GM23338 (cell line): ENCODE results near the gene TNK2. TPM values are rescaled to one million over a fixed set of nuclear protein-coding genes. Genes with fewer than 3 reads are reported as not detected.

Experiments
- ATAC-seq: fragments of 200-7000 bp; cut with Tn5 transposase; 3 replicates; pipeline ENCODE4 v1.9.1; 2020
- DNase-seq: peaks from one replicate; pipeline ENCODE4 v3.0.0-alpha.2; 2015; ENCODE audit warnings: low spot score
- H2AFZ ChIP-seq: fragments of 200-600 bp; sonication (generic); 2 replicates; pipeline ENCODE4 v1.8.0; 2016; ENCODE audit warnings: antibody characterized with exemption, mild to moderate bottlenecking, moderate library complexity
- H3F3A ChIP-seq: fragments of 200-600 bp; sonication (generic); replicated peaks from 2 replicates; pipeline ENCODE4 v1.8.0; 2017; ENCODE audit warnings: antibody characterized with exemption, mixed run types, low read depth
- H3K27ac ChIP-seq: fragments of 200-600 bp; sonication (generic); 2 replicates; pipeline ENCODE4 v1.6.1; 2016; ENCODE audit warnings: low read depth
- H3K27me3 ChIP-seq: fragments of 200-600 bp; sonication (generic); 2 replicates; pipeline ENCODE4 v1.8.0; 2016; ENCODE audit warnings: mild to moderate bottlenecking, mixed run types, moderate library complexity; ENCODE audit not compliant: insufficient read depth
- H3K36me3 ChIP-seq: fragments of 200-600 bp; sonication (generic); 2 replicates; pipeline ENCODE4 v1.8.0; 2016; ENCODE audit warnings: mild to moderate bottlenecking; ENCODE audit not compliant: insufficient read depth
- H3K4me1 ChIP-seq: fragments of 200-600 bp; sonication (generic); 2 replicates; pipeline ENCODE4 v1.8.0; 2016; ENCODE audit warnings: mild to moderate bottlenecking, moderate library complexity; ENCODE audit not compliant: insufficient read depth
- H3K4me2 ChIP-seq: fragments of 200-600 bp; sonication (generic); 2 replicates; pipeline ENCODE4 v1.7.1; 2017; ENCODE audit warnings: mixed run types
- H3K4me3 ChIP-seq: fragments of 200-600 bp; sonication (generic); 2 replicates; pipeline ENCODE4 v1.6.1; 2016; ENCODE audit warnings: mixed run types
- H3K79me2 ChIP-seq: fragments of 200-600 bp; sonication (generic); replicated peaks from 2 replicates; pipeline ENCODE4 v1.8.0; 2017; ENCODE audit warnings: mild to moderate bottlenecking; ENCODE audit not compliant: insufficient read depth
- H3K9me2 ChIP-seq: fragments of 200-600 bp; sonication (generic); 2 replicates; pipeline ENCODE4 v1.8.0; 2017; ENCODE audit not compliant: insufficient read depth
- H4K20me1 ChIP-seq: fragments of 200-600 bp; sonication (generic); replicated peaks from 2 replicates; pipeline ENCODE4 v1.8.0; 2017; ENCODE audit warnings: mild to moderate bottlenecking; ENCODE audit not compliant: insufficient read depth
- H3K27ac Mint-ChIP-seq: 2 replicates; pipeline ENCODE4 v1.8.0; 2020; ENCODE audit warnings: inconsistent platforms, mild to moderate bottlenecking, moderate library complexity, mixed read lengths
- H3K27me3 Mint-ChIP-seq: 3 replicates; pipeline ENCODE4 v1.8.0; 2022; ENCODE audit warnings: low read depth, mild to moderate bottlenecking, moderate library complexity, mixed read lengths, inconsistent platforms; ENCODE audit not compliant: insufficient read depth, poor library complexity
- H3K36me3 Mint-ChIP-seq: 3 replicates; pipeline ENCODE4 v1.8.0; 2021; ENCODE audit warnings: low read depth, mild to moderate bottlenecking, inconsistent platforms, moderate library complexity, mixed read lengths
- H3K4me1 Mint-ChIP-seq: 3 replicates; pipeline ENCODE4 v1.8.0; 2020; ENCODE audit warnings: mild to moderate bottlenecking, inconsistent platforms, mixed read lengths
- H3K4me3 Mint-ChIP-seq: 3 replicates; pipeline ENCODE4 v1.8.0; 2021; ENCODE audit warnings: moderate library complexity, mild to moderate bottlenecking, inconsistent platforms, mixed read lengths
- H3K9me3 Mint-ChIP-seq: 3 replicates; pipeline ENCODE4 v1.8.0; 2020; ENCODE audit warnings: moderate library complexity, mild to moderate bottlenecking, inconsistent platforms, mixed read lengths
- CREB1 ChIP-seq: fragments of 250-450 bp; sonication (Bioruptor Pico); IDR thresholded peaks from 2 replicates; pipeline ENCODE4 v1.5.0; 2020; ENCODE audit warnings: low read depth, mild to moderate bottlenecking, moderate library complexity
- EZH2 ChIP-seq: fragments of 200-600 bp; sonication (generic); IDR thresholded peaks from one replicate; pipeline ENCODE4 v1.8.0; 2017; ENCODE audit warnings: antibody characterized with exemption, mild to moderate bottlenecking, low read depth; ENCODE audit not compliant: unreplicated experiment
- NANOG ChIP-seq: IDR thresholded peaks from 2 replicates; pipeline ENCODE4 v1.6.1; 2016; ENCODE audit warnings: antibody characterized with exemption, borderline replicate concordance
- STAT1 ChIP-seq: IDR thresholded peaks from one replicate; pipeline ENCODE4 v1.6.1; 2016; ENCODE audit warnings: antibody characterized with exemption; ENCODE audit not compliant: unreplicated experiment
- ZNF114 ChIP-seq: fragments of 250-450 bp; sonication (Bioruptor Pico); IDR thresholded peaks from 2 replicates; pipeline ENCODE4 v1.5.0; 2020; ENCODE audit warnings: mild to moderate bottlenecking, moderate library complexity
- ZNF331 ChIP-seq: fragments of 250-450 bp; sonication (Bioruptor Pico); IDR thresholded peaks from 2 replicates; pipeline ENCODE4 v1.5.0; 2020; ENCODE audit warnings: low read depth, mild to moderate bottlenecking, moderate library complexity
- polyA plus RNA-seq: library from polyadenylated mRNA; unstranded; fragments of >200 nt; fragmentation: Nextera tagmentation; extraction: Ambion mirVana; gene quantifications from 2 replicates; pipeline ENCODE4 v1.2.1, GENCODE V29; 2016
- total RNA-seq: library from RNA; depleted of rRNA; stranded (reverse); fragments of >200 nt; shearing (Covaris generic); gene quantifications from 2 replicates; pipeline ENCODE4 v1.2.3, GENCODE V29; 2014
- TF ChIP-seq, protein P1 (sequence below): fragments of 250-450 bp; sonication (Bioruptor Pico); IDR thresholded peaks from 2 replicates; pipeline ENCODE4 v1.5.0; 2020; ENCODE audit warnings: mild to moderate bottlenecking, moderate library complexity
- TF ChIP-seq, protein P2 (sequence below), 2 experiments: fragments of 200-600 bp in 1 of 2; sonication (generic) in 1 of 2; conservative IDR thresholded peaks; 2 replicates each; pipeline versions ENCODE4 v1.5.1 to v1.6.1; 2016 to 2017; ENCODE audit warnings: antibody characterized with exemption in 2 of 2, low read depth in 2 of 2, mild to moderate bottlenecking in 2 of 2, moderate library complexity in 1 of 2
- TF ChIP-seq, protein P3 (sequence below): IDR thresholded peaks from 2 replicates; pipeline ENCODE4 v1.6.1; 2016; ENCODE audit warnings: antibody characterized with exemption
- TF ChIP-seq, protein P4 (sequence below): IDR thresholded peaks from one replicate; pipeline ENCODE4 v1.6.1; 2018; ENCODE audit warnings: antibody characterized with exemption; ENCODE audit not compliant: unreplicated experiment

The TNK2 gene
- total and polyA plus RNA-seq, 2 experiments from 2014 or later: 10.0 to 22.5 TPM

DNA sequence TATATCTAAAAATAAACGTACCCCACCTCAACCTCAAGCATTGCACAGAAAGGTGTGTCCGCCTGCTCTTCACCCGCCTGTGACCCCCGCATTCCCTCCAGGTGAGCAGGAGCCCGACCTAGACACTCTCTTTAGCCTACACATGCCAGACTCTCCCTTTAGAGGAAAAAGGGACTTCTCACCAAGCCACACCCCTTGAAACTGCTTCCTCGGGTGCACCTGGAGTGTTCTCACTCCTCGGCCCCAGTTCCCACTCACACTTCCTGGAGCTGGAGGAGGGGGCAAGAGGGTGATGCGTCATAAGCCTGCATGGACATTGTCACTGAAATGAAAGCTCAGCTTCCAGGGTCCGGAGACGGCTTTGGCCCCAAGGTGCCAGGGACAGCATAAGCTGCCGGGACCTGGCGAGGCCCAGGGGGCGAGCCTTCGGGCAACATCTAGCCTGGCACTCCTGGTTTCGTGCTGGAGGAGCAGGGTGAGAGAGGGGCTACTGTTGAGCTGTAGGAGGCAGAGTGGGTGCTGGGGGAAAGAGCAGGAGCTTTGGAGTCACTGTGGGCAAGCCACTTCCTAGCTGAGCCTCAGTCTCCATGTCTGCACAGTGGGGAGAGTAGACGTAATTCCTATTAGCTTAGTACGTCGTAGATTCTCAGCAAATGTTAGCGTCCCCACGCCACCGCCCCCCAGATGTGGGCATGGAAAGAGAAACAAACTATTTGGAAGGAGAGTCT, 86.8 kb downstream of the TNK2 start:
- H3K27ac Mint-ChIP-seq: no peak overlapping the region
- Histone ChIP-seq H3K36me3 (no peaks in the 10 kb centered on the region), H3K4me2 (no peak overlapping the region), H3K27me3 (no peaks in the 10 kb centered on the region), H4K20me1 (no peaks in the 10 kb centered on the region), H3K9me2 (no peaks in the 10 kb centered on the region), H2AFZ (no peak overlapping the region), H3K79me2 (no peaks in the 10 kb centered on the region), H3K27ac (no peak overlapping the region), H3K4me3 (no peak overlapping the region), H3K4me1 (no peaks in the 10 kb centered on the region), H3F3A (no peaks in the 10 kb centered on the region)
- TF ChIP-seq, protein P1, sequence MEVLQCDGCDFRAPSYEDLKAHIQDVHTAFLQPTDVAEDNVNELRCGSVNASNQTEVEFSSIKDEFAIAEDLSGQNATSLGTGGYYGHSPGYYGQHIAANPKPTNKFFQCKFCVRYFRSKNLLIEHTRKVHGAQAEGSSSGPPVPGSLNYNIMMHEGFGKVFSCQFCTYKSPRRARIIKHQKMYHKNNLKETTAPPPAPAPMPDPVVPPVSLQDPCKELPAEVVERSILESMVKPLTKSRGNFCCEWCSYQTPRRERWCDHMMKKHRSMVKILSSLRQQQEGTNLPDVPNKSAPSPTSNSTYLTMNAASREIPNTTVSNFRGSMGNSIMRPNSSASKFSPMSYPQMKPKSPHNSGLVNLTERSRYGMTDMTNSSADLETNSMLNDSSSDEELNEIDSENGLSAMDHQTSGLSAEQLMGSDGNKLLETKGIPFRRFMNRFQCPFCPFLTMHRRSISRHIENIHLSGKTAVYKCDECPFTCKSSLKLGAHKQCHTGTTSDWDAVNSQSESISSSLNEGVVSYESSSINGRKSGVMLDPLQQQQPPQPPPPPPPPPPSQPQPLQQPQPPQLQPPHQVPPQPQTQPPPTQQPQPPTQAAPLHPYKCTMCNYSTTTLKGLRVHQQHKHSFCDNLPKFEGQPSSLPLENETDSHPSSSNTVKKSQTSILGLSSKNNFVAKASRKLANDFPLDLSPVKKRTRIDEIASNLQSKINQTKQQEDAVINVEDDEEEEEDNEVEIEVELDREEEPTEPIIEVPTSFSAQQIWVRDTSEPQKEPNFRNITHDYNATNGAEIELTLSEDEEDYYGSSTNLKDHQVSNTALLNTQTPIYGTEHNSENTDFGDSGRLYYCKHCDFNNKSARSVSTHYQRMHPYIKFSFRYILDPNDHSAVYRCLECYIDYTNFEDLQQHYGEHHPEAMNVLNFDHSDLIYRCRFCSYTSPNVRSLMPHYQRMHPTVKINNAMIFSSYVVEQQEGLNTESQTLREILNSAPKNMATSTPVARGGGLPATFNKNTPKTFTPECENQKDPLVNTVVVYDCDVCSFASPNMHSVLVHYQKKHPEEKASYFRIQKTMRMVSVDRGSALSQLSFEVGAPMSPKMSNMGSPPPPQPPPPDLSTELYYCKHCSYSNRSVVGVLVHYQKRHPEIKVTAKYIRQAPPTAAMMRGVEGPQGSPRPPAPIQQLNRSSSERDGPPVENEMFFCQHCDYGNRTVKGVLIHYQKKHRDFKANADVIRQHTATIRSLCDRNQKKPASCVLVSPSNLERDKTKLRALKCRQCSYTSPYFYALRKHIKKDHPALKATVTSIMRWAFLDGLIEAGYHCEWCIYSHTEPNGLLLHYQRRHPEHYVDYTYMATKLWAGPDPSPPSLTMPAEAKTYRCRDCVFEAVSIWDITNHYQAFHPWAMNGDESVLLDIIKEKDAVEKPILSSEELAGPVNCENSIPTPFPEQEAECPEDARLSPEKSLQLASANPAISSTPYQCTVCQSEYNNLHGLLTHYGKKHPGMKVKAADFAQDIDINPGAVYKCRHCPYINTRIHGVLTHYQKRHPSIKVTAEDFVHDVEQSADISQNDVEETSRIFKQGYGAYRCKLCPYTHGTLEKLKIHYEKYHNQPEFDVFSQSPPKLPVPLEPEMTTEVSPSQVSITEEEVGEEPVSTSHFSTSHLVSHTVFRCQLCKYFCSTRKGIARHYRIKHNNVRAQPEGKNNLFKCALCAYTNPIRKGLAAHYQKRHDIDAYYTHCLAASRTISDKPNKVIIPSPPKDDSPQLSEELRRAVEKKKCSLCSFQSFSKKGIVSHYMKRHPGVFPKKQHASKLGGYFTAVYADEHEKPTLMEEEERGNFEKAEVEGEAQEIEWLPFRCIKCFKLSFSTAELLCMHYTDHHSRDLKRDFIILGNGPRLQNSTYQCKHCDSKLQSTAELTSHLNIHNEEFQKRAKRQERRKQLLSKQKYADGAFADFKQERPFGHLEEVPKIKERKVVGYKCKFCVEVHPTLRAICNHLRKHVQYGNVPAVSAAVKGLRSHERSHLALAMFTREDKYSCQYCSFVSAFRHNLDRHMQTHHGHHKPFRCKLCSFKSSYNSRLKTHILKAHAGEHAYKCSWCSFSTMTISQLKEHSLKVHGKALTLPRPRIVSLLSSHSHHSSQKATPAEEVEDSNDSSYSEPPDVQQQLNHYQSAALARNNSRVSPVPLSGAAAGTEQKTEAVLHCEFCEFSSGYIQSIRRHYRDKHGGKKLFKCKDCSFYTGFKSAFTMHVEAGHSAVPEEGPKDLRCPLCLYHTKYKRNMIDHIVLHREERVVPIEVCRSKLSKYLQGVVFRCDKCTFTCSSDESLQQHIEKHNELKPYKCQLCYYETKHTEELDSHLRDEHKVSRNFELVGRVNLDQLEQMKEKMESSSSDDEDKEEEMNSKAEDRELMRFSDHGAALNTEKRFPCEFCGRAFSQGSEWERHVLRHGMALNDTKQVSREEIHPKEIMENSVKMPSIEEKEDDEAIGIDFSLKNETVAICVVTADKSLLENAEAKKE (CRISPR knock-in tag): no peak
- TF ChIP-seq ZNF114 (CRISPR knock-in tag) (no peak), STAT1 (no peak), EZH2 (no peak), CREB1 (no peak), ZNF331 (no peak), NANOG (no peak)
- TF ChIP-seq, protein P2, sequence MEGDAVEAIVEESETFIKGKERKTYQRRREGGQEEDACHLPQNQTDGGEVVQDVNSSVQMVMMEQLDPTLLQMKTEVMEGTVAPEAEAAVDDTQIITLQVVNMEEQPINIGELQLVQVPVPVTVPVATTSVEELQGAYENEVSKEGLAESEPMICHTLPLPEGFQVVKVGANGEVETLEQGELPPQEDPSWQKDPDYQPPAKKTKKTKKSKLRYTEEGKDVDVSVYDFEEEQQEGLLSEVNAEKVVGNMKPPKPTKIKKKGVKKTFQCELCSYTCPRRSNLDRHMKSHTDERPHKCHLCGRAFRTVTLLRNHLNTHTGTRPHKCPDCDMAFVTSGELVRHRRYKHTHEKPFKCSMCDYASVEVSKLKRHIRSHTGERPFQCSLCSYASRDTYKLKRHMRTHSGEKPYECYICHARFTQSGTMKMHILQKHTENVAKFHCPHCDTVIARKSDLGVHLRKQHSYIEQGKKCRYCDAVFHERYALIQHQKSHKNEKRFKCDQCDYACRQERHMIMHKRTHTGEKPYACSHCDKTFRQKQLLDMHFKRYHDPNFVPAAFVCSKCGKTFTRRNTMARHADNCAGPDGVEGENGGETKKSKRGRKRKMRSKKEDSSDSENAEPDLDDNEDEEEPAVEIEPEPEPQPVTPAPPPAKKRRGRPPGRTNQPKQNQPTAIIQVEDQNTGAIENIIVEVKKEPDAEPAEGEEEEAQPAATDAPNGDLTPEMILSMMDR (conservative IDR thresholded peaks at IDR 0.05; ENCODE audit: low read depth in 2 of 2): no peak
- TF ChIP-seq, protein P3, sequence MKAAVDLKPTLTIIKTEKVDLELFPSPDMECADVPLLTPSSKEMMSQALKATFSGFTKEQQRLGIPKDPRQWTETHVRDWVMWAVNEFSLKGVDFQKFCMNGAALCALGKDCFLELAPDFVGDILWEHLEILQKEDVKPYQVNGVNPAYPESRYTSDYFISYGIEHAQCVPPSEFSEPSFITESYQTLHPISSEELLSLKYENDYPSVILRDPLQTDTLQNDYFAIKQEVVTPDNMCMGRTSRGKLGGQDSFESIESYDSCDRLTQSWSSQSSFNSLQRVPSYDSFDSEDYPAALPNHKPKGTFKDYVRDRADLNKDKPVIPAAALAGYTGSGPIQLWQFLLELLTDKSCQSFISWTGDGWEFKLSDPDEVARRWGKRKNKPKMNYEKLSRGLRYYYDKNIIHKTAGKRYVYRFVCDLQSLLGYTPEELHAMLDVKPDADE: no peak
- TF ChIP-seq, protein P4, sequence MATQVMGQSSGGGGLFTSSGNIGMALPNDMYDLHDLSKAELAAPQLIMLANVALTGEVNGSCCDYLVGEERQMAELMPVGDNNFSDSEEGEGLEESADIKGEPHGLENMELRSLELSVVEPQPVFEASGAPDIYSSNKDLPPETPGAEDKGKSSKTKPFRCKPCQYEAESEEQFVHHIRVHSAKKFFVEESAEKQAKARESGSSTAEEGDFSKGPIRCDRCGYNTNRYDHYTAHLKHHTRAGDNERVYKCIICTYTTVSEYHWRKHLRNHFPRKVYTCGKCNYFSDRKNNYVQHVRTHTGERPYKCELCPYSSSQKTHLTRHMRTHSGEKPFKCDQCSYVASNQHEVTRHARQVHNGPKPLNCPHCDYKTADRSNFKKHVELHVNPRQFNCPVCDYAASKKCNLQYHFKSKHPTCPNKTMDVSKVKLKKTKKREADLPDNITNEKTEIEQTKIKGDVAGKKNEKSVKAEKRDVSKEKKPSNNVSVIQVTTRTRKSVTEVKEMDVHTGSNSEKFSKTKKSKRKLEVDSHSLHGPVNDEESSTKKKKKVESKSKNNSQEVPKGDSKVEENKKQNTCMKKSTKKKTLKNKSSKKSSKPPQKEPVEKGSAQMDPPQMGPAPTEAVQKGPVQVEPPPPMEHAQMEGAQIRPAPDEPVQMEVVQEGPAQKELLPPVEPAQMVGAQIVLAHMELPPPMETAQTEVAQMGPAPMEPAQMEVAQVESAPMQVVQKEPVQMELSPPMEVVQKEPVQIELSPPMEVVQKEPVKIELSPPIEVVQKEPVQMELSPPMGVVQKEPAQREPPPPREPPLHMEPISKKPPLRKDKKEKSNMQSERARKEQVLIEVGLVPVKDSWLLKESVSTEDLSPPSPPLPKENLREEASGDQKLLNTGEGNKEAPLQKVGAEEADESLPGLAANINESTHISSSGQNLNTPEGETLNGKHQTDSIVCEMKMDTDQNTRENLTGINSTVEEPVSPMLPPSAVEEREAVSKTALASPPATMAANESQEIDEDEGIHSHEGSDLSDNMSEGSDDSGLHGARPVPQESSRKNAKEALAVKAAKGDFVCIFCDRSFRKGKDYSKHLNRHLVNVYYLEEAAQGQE: no peak
- H3K27me3 Mint-ChIP-seq: peaks cover 12% of the 10 kb centered on the region
- no peaks in the 10 kb centered on the region for H3K9me3 Mint-ChIP-seq
- peaks cover 8% of the 10 kb centered on the region for H3K4me1 Mint-ChIP-seq
- H3K4me3 Mint-ChIP-seq: no peak overlapping the region
- DNase-seq: no peak
- no peaks in the 10 kb centered on the region for H3K36me3 Mint-ChIP-seq
- ATAC-seq: no peak
